ENCODE data around the gene GTF2H4. TPM values are rescaled to one million over a fixed set of nuclear protein-coding genes. Genes with fewer than 3 reads are reported as not detected.

GTF2H4 gene
- total and polyA plus RNA-seq, 12 donors, result 3.7 to 71.9 (median 29.9) TPM

- intact Hi-C loops (cut with DNase I), result loop anchor here in 1 of 2 donors (10.0 kb wide), 1 partner anchor 141 kb away; the partner anchor contains the start of genes FLOT1 and IER3
- peaks cover 0 to 14% of the 10 kb centered on the region in 2 donors for H3K36me3 ChIP-seq (replicated peaks in 1 of 2)
- peak in 2 of 7 donors; percentile 26 to 33 for DNase-seq
- H3K27ac ChIP-seq, result peak overlapping the region in 4 of 5 donors; percentile 28 to 88 (median 72)
- H3K9me3 ChIP-seq (replicated peaks in 1 of 3), result no peaks in the 10 kb centered on the region
- 26 to 35% (median 32%) methylated on average over 6 to 7 of the region's 7 CpGs for WGBS, 4 donors
- no peak for TF ChIP-seq POLR2A (IDR thresholded peaks at IDR 0.05)
- no peak for TF ChIP-seq CTCF (IDR thresholded peaks at IDR 0.05)
- peaks cover 26 to 47% of the 10 kb centered on the region in 2 donors for H3K4me1 ChIP-seq (replicated peaks in 1 of 2)
- H3K27me3 ChIP-seq, result no peaks in the 10 kb centered on the region
- peak overlapping the region in 2 of 4 donors; percentile 55 to 93 for H3K4me3 ChIP-seq
Measured at GRCh38 chr6:30885481-30885998, 22.5 kb upstream of the GTF2H4 start.

GRCh38 chr6:30885999-30886896 is 21.8 kb upstream of the GTF2H4 start:
- Histone ChIP-seq H3K4me3 (peak overlapping the region in 1 of 4 donors; percentile 93), H3K36me3 (replicated peaks in 1 of 2) (peaks cover 0 to 14% of the 10 kb centered on the region in 2 donors), H3K27ac (peak overlapping the region in 4 of 5 donors; percentile 28 to 88 (median 72)), H3K9me3 (replicated peaks in 1 of 3) (no peaks in the 10 kb centered on the region), H3K27me3 (no peaks in the 10 kb centered on the region), H3K4me1 (replicated peaks in 1 of 2) (peaks cover 26 to 47% of the 10 kb centered on the region in 2 donors)
- TF ChIP-seq POLR2A (IDR thresholded peaks at IDR 0.05) (peak; percentile 36 to 89), CTCF (IDR thresholded peaks at IDR 0.05) (no peak)
- 14 to 36% (median 25%) methylated on average over 14 to 18 of the region's 18 CpGs for WGBS, 4 donors
- intact Hi-C loops (cut with DNase I), result loop anchor here in 1 of 2 donors (10.0 kb wide), 1 partner anchor 141 kb away; the partner anchor contains the start of genes FLOT1 and IER3
- DNase-seq, result peak; percentile 78 to 95 (median 91)

- DNase-seq, result peak in 2 of 7 donors; percentile 5 to 7
- peaks cover 0 to 17% of the 10 kb centered on the region in 2 donors for H3K36me3 ChIP-seq (replicated peaks in 1 of 2)
- H3K27me3 ChIP-seq, result no peaks in the 10 kb centered on the region
- peak overlapping the region in 1 of 5 donors; percentile 88 for H3K27ac ChIP-seq
- peak overlapping the region in 1 of 4 donors; percentile 93 for H3K4me3 ChIP-seq
- TF ChIP-seq CTCF (IDR thresholded peaks at IDR 0.05) (no peak), POLR2A (IDR thresholded peaks at IDR 0.05) (no peak)
- no peaks in the 10 kb centered on the region for H3K9me3 ChIP-seq (replicated peaks in 1 of 3)
- peaks cover 26 to 47% of the 10 kb centered on the region in 2 donors for H3K4me1 ChIP-seq (replicated peaks in 1 of 2)
- intact Hi-C loops (cut with DNase I), result loop anchor here in 1 of 2 donors (10.0 kb wide), 1 partner anchor 142 kb away; the partner anchor contains the start of genes FLOT1 and IER3
Measured at GRCh38 chr6:30886897-30887255, 21.1 kb upstream of the GTF2H4 start.

Data from adrenal gland (tissue), 12 donors.